HG03095 (cell line): ENCODE measurements around the gene HBG2.
"Not testable (repeated sequence)": the region's sequence is repeated elsewhere in the genome, so short reads cannot be mapped to it uniquely, and the experiment has no call there.

Experiments used
- ATAC-seq: cut with Tn5 transposase; IDR thresholded peaks from one replicate; pipeline ENCODE4 v1.9.1; 2021; ENCODE audit warnings: moderate library complexity; ENCODE audit not compliant: unreplicated experiment

Gene HBG2

DNA sequence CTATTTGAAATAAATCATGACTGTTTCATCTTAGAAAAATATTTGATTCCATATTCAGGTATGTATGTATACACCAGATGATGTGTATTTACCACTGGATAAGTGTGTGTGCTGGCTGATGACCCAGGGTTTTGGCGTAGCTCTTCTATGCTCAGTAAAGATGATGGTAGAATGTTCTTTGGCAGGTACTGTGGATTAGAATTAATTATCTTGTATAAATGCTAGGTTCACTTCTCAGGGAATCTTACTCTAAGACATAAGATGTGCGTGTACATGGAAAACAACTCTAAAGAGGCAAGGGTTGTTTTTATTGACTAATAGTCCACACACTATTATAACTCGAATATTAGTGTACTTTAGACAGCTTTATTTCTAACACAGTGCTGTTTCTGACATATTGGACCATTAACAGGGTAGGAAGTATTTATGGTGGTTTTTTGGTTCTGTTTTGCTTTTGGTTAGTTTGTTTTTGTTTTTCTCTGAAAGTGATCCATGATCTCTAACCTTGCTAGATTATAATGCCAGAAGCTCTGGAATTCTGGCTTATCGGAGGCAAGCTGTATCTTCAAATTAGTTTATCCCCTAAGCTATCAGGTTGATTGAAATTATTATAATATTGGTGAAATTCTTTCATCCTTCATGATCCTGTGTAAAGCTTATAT, 3.9 kb downstream of the HBG2 start:
- no peak for ATAC-seq

DNA sequence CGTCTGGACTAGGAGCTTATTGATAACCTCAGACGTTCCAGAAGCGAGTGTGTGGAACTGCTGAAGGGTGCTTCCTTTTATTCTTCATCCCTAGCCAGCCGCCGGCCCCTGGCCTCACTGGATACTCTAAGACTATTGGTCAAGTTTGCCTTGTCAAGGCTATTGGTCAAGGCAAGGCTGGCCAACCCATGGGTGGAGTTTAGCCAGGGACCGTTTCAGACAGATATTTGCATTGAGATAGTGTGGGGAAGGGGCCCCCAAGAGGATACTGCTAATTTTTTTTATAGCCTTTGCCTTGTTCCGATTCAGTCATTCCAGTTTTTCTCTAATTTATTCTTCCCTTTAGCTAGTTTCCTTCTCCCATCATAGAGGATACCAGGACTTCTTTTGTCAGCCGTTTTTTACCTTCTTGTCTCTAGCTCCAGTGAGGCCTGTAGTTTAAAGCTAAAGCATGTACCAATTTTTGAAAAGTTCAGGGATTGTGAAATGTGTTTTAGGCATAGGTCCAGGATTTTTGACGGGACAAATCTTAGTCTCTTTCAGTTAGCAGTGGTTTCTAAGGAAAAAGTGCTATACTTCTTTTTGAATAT, 4.7 kb downstream of the HBG2 start, which contains the start of gene HBG1:
HBG1 (minus strand) TSS at position 51 of the 590 bp plus-strand sequence. CDS start 53 bp downstream, outside the sequence.
- ATAC-seq: not testable (repeated sequence)

DNA sequence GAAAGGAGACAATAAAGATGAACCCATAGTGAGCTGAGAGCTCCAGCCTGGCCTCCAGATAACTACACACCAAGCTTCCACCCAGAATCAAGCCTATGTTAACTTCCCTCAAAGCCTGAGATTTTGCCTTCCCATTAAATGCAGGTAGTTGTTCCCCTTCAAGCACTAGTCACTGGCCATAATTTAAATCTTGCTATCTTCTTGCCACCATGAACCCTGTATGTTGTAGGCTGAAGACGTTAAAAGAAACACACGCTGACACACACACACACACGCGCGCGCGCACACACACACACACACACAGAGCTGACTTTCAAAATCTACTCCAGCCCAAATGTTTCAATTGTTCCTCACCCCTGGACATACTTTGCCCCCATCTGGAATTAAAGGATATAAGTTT, 6.1 kb downstream of the HBG2 start:
- ATAC-seq: not testable (repeated sequence)

DNA sequence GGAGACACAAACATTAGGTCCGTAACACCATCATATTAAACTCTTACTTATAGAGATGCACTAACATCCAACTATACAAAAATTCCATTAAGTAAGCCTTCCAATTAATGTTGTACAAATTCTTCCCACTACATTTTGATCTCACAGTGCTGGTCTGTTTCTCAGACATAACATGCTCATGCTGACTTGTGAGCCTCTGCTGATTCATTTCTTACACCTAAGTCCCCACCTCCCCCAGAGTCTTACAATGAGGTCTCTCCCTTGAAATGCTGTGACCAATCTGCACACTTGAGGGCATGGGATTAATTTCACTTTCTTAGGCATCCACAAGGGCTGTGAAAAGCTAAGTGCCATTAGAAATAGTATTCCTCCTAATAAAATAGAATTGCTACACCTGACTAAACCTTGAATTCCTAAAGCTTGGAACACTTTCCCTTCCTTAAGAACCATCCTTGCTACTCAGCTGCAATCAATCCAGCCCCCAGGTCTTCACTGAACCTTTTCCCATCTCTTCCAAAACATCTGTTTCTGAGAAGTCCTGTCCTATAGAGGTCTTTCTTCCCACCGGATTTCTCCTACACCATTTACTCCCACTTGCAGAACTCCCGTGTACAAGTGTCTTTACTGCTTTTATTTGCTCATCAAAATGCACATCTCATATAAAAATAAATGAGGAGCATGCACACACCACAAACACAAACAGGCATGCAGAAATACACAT, 6.9 kb downstream of the HBG2 start:
- ATAC-seq: no peak

- ATAC-seq: no peak
Observed at GRCh38 chr11:5246772-5247471, 7.7 kb downstream of the HBG2 start.

DNA sequence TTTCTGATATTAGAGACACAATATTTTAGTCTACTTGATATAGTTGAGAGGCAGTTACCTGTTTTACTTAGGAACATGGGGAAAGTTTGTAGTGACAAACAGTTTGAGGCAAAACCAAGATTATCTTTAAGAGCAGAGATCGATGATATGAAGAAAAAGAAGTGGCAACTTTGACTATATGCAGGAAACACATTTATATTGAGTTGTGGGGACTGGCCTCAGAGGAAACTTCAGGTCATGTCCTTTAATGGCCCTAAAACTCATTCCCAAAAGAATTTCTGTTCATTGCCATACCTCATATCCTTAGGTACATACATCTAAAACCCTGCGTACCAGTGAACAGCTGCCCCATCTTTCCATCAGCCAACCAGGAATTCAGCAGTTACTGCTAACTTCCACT, 9.4 kb downstream of the HBG2 start:
- ATAC-seq: no peak

GRCh38 chr11:5243816-5244180, 10.8 kb downstream of the HBG2 start:
- ATAC-seq: no peak

DNA sequence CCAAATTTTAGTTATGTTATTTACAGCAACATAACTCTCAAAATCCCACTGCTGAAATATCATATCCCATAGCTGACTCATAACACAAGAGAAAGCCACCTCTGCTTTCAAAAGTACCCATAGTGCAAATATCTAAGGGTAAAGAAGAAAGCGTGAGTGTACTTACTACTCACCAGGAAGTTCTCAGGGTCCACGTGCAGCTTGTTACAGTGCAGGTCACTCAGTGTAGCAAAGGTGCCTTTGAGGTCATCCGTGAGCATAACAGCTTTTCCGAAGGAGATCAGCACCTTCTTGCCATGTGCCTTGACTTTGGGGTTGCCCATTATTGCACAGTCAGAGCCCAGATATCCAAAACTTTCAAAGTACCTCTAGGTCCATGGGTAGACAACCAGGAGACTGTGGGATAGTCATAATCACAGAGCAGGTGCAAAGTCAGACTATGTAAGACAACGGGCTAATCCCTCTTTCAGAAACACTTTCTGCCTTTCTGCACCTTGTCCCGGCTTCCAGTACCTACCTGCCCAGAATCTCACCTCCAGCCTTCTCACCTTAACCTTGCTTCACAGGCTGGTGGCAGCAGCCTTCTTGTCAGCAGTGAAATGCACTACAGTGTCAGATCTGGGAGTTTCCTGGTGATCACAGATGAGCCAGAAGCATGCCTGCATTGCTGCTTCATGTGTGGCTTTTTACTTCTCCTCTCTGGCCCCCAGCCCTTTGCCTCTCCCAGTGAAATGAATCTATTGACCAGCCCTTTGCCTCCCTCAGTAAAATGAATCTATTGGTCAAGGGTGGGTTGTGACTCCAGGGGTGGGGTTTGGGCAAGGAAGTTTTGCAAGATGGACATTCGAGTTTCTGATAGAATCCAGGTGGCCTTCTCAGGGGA, 11.4 kb downstream of the HBG2 start:
- no peak for ATAC-seq

GRCh38 chr11:5242208-5242607, 12.4 kb downstream of the HBG2 start:
- ATAC-seq: no peak

- ATAC-seq: no peak
Observed at GRCh38 chr11:5241458-5241857, 13.1 kb downstream of the HBG2 start.

DNA sequence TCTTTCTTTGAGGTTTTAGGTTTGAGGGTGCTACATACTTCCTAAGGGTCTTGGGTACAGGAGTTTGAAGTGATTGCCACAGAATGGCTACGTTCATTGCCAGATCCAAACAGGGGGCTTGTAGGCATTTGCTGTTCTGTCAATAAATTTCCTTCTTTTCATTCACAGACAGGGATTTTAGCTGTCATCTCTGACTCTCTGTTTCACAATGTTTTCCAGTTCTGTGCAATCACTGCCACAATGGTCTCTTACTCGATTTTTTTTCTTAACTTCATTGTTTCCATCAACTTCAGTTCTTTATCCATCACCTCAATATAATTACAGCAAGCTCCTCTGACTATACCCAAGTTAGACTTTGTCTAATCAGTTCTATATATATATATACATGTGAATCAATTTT, 14.1 kb downstream of the HBG2 start:
- ATAC-seq: no peak

GRCh38 chr11:5240056-5240455, 14.5 kb downstream of the HBG2 start:
- ATAC-seq: no peak

GRCh38 chr11:5239046-5239445, 15.5 kb downstream of the HBG2 start:
- no peak for ATAC-seq

GRCh38 chr11:5238486-5238885, 16.1 kb downstream of the HBG2 start:
- no peak for ATAC-seq

DNA sequence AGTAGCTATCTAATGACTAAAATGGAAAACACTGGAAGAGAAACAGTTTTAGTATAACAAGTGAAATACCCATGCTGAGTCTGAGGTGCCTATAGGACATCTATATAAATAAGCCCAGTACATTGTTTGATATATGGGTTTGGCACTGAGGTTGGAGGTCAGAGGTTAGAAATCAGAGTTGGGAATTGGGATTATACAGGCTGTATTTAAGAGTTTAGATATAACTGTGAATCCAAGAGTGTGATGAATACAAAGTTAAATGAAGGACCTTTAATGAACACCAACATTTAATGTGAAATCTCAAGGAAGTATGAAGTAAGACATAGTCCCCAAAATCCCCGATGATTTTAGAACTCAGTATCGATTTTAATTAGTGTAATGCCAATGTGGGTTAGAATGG, 17.2 kb downstream of the HBG2 start:
- ATAC-seq: no peak

- no peak for ATAC-seq
Observed at GRCh38 chr11:5235364-5236095, 19.1 kb downstream of the HBG2 start.

DNA sequence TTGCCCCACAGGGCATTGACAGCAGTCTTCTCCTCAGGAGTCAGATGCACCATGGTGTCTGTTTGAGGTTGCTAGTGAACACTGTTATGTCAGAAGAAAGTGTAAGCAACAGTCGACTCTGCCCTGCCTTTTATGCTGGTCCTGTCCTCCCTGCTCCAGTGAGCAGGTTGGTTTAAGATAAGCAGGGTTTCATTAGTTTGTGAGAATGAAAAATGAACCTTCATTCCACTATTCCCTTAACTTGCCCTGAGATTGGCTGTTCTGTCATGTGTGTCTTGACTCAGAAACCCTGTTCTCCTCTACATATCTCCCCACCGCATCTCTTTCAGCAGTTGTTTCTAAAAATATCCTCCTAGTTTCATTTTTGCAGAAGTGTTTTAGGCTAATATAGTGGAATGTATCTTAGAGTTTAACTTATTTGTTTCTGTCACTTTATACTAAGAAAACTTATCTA, 20.2 kb downstream of the HBG2 start, which contains the start of gene HBD:
HBD (minus strand) TSS at position 103 of the 454 bp plus-strand sequence; CDS start at position 53, 50 bp downstream.
- ATAC-seq: peak; percentile 67

- ATAC-seq: no peak
Observed at GRCh38 chr11:5233307-5233706, 21.3 kb downstream of the HBG2 start.

DNA sequence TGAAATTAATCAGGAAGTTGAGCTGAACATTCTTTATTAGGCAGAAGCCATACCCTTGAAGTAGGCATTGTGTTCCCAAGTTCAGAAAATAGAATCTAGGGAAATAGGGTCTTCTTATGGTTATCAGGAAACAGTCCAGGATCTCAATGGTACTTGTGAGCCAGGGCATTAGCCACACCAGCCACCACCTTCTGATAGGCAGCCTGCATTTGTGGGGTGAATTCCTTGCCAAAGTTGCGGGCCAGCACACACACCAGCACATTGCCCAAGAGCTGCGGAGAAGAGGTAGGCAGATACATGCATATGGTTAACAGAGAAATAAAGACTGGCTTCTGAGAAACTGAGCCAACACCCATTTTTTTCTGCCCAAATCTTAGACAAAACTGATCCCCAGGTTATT, 21.8 kb downstream of the HBG2 start:
- no peak for ATAC-seq

- no peak for ATAC-seq
Observed at GRCh38 chr11:5232176-5232575, 22.4 kb downstream of the HBG2 start.
